ENCODE measurements around the gene VIPAS39.

DNA sequence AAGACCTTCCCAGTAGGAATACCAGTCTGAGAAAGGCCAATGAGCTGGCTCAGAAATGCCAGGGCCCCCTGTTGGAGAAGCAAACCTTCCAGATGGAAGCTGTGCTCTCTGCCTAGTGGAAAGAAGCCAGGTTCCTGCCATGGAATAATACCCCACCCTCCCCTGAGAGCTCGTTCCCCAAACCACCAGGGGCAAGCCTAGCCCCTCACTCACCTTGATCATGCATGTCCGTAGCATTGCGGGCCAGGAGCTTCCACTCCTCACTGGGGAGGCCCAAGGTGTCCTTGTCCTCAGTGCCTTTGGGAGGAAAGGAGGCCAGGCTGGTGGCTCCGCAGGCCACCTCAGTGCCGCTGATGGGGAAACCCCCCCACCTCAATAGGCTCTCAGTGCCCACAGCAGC, 20.6 kb upstream of the VIPAS39 start:
- TF ChIP-seq EZH2 (optimal IDR thresholded peaks at IDR 0.05; ENCODE audit: low read depth, low read length): no peak
- TF ChIP-seq, protein P1, sequence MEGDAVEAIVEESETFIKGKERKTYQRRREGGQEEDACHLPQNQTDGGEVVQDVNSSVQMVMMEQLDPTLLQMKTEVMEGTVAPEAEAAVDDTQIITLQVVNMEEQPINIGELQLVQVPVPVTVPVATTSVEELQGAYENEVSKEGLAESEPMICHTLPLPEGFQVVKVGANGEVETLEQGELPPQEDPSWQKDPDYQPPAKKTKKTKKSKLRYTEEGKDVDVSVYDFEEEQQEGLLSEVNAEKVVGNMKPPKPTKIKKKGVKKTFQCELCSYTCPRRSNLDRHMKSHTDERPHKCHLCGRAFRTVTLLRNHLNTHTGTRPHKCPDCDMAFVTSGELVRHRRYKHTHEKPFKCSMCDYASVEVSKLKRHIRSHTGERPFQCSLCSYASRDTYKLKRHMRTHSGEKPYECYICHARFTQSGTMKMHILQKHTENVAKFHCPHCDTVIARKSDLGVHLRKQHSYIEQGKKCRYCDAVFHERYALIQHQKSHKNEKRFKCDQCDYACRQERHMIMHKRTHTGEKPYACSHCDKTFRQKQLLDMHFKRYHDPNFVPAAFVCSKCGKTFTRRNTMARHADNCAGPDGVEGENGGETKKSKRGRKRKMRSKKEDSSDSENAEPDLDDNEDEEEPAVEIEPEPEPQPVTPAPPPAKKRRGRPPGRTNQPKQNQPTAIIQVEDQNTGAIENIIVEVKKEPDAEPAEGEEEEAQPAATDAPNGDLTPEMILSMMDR (IDR thresholded peaks at IDR 0.05; ENCODE audit: low read length): no peak

All from MM.1S (cell line).